Brain microvascular endothelial cell (primary cell): Measurements from ENCODE around the gene RAB34.
"Not testable (repeated sequence)": the region's sequence is repeated elsewhere in the genome, so short reads cannot be mapped to it uniquely, and the experiment has no call there.

Experiments used
- DNase-seq: peaks from one replicate; pipeline ENCODE4 v3.0.0-alpha.2; 2020
- H3K27ac ChIP-seq: fragments of 250-450 bp; sonication (Bioruptor Pico); 2 replicates; pipeline ENCODE4 v1.5.1; 2020; ENCODE audit warnings: mild to moderate bottlenecking, moderate library complexity
- H3K27me3 ChIP-seq: fragments of 250-450 bp; sonication (Bioruptor Pico); replicated peaks from 2 replicates; pipeline ENCODE4 v1.5.1; 2020; ENCODE audit warnings: mild to moderate bottlenecking
- H3K36me3 ChIP-seq: fragments of 250-450 bp; sonication (Bioruptor Pico); replicated peaks from 2 replicates; pipeline ENCODE4 v1.5.1; 2020; ENCODE audit warnings: mild to moderate bottlenecking
- H3K4me3 ChIP-seq: 2 replicates; pipeline ENCODE4 v1.5.1; 2011; ENCODE audit warnings: low read depth, mild to moderate bottlenecking, control low read depth, low read length, moderate library complexity
- in situ Hi-C: cut with HindIII; loops from 2 replicates; pipeline ENCODE4 v1.10.0; 2017; ENCODE audit warnings: low sequenced_read_pairs, low pct_ligation_motif_present
- TF ChIP-seq, protein P1 (sequence below): IDR thresholded peaks from 2 replicates; pipeline ENCODE4 v1.5.1; 2011; ENCODE audit warnings: low read depth, mild to moderate bottlenecking, moderate library complexity, low read length, control low read depth, inconsistent platforms; ENCODE audit errors: missing control alignments

The RAB34 gene

DNA sequence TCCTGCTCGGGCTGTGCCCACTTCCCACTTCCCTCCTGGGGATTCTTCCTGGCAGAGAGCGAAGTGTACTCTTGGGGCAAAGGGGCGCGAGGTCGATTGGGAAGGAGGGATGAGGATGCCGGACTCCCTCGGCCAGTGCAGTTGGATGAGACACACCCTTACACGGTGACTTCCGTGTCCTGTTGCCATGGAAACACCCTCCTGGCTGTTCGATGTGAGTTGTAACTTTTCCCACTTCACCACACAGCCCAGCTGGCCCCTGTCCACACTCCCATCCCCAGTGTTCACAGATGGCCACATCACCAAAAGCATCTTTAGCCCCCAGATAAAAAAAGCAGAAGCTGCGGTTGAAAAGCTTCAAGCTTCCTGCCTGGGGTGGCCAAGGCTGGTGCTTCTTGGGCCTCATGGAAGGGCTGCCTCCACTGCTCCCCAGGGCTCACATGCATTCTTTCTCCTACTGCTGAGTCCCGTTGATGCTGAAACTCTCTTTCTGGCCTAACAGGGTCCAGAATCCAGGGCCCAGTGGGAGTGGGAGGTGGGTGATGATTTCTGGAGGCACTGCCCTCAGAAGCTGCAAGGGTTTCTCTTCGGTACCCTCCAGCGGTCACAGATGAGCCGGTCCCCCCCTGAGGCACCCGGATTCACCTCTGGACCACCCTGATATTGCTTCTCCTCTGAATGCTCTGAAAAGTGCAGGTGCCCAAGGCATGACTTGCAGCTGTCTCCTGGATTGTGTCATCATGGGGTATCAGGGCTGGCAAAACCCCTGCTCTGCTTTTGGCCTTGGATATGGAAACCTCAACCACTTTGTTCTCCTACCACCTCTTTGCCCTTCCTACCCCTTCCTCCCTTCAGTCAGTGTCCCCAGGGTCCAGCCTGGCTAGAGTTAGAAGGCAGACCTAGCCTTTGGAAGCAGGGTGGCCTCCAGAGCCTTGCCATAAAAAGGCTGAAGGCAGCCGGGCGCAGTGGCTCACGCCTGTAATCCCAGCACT lies 24.0 kb upstream of the RAB34 start:
- in situ Hi-C loops: no loop called here
- no peak overlapping the region for H3K27ac ChIP-seq
- H3K36me3 ChIP-seq: peaks cover 7% of the 10 kb centered on the region
- no peak overlapping the region for H3K4me3 ChIP-seq
- DNase-seq: no peak
- TF ChIP-seq, protein P1, sequence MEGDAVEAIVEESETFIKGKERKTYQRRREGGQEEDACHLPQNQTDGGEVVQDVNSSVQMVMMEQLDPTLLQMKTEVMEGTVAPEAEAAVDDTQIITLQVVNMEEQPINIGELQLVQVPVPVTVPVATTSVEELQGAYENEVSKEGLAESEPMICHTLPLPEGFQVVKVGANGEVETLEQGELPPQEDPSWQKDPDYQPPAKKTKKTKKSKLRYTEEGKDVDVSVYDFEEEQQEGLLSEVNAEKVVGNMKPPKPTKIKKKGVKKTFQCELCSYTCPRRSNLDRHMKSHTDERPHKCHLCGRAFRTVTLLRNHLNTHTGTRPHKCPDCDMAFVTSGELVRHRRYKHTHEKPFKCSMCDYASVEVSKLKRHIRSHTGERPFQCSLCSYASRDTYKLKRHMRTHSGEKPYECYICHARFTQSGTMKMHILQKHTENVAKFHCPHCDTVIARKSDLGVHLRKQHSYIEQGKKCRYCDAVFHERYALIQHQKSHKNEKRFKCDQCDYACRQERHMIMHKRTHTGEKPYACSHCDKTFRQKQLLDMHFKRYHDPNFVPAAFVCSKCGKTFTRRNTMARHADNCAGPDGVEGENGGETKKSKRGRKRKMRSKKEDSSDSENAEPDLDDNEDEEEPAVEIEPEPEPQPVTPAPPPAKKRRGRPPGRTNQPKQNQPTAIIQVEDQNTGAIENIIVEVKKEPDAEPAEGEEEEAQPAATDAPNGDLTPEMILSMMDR: no peak
- H3K27me3 ChIP-seq: no peaks in the 10 kb centered on the region

DNA sequence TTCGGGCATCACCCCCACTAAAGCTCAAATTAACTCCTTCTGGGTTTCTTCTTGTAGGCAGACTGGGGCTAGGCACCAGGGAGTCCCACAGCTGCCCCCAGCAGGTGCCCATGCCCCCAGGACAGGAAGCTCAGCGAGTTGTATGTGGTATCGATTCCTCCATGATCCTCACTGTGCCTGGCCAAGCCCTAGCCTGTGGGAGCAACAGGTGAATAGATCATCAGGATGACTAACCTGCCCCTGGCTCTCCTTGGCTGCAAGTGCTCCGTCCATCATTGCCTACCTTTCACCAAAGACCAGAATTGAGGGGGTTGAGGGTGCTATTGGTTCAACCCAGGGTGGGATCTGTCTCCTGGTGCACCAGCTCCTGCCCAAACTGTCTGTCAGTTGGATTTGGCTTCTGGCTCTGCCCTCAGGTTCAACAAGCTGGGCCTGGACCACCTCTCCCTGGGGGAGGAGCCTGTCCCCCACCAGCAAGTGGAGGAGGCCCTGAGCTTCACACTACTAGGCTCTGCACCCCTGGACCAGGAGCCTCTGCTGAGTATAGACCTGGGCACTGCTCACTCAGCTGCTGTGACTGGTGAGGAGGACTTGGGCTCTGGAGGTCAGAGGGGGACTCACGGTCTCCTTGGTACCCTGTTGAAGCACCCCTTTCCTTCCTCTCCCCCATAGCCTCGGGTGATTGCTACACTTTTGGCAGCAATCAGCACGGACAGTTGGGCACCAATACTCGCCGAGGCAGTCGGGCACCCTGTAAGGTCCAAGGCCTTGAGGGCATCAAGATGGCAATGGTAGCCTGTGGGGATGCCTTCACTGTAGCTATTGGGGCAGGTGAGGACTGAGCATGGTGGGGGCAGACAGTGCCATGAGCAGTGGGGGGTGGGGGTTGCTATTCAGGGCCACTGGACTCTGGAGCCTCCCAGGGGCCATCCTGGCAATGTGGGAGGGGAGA lies 23.0 kb upstream of the RAB34 start:
- no peak overlapping the region for H3K27ac ChIP-seq
- no peak for DNase-seq
- H3K4me3 ChIP-seq: no peak overlapping the region
- no peaks in the 10 kb centered on the region for H3K27me3 ChIP-seq
- H3K36me3 ChIP-seq: no peaks in the 10 kb centered on the region
- in situ Hi-C loops: no loop called here
- TF ChIP-seq, protein P1: no peak

DNA sequence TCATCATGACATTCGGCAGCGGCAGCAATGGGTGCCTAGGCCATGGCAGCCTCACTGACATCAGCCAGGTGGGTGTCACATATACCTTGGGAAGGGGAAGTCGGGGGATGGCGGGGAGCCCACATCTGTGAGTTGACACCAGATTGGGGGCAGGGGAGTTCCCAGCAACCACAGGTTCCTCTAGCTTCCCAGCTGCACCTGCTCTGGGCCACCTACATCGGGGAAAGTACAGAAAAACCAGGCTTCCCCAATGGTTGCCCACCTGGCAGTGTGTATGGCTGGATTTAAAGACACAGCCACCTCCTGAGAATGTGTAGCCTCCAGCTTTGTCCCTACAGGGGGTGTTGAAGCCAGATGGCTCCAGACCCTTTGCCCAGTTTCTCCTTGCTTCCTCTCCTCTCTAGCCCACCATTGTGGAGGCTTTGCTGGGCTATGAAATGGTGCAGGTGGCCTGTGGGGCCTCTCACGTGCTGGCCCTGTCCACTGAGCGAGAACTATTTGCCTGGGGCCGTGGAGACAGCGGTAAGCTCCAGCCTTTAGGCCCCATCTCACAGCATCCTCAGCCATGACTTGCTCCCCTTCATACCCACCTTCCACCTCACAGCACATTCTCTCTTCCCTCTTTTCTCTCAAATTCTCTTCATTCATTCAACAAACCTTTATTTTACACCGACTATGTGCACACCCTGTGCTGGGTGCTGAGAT lies 21.2 kb upstream of the RAB34 start:
- no peak for DNase-seq
- in situ Hi-C loops: no loop called here
- TF ChIP-seq, protein P1: no peak
- Histone ChIP-seq H3K27me3 (no peaks in the 10 kb centered on the region), H3K4me3 (no peak overlapping the region), H3K36me3 (no peaks in the 10 kb centered on the region), H3K27ac (no peak overlapping the region)

DNA sequence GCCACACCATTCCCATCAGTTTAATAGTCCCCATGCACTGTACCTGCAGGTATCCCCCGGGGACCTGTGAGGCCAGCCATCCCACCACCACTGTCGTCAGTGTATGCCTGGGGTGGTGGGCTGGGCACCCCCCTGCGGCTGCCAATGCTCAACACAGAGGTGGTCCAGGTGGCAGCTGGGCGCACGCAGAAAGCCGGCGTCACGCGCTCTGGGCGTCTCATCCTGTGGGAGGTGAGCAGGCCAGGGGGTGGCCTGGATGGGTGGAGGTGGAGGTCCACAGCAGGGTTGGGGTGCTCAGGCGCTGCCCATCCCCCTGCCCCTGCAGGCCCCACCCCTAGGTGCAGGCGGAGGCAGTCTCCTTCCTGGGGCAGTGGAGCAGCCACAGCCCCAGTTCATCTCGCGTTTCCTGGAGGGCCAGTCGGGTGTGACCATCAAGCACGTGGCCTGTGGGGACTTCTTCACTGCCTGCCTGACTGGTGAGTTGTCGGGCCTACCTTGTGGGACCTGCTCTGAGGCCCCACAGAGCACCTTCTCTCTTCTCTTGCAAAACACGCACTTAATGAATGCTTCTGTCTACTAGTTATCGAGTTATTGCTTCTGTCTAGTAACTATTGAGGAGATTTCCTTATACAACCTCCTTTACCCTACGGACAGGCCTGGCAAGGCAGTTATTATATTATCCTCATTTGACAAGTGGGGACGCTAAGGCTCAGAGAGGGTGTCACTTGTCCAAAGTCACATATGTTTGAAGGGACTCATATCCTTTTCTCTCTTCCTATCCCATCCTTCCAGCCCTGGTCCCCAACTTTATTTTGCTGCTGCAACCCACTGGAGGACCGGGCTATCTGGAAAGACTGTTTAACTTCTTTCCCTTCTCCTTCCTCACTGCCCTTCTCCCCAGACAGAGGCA lies 20.4 kb upstream of the RAB34 start:
- no peak overlapping the region for H3K27ac ChIP-seq
- no peaks in the 10 kb centered on the region for H3K36me3 ChIP-seq
- in situ Hi-C loops: no loop called here
- H3K4me3 ChIP-seq: no peak overlapping the region
- no peak for DNase-seq
- H3K27me3 ChIP-seq: no peaks in the 10 kb centered on the region
- TF ChIP-seq, protein P1: no peak

DNA sequence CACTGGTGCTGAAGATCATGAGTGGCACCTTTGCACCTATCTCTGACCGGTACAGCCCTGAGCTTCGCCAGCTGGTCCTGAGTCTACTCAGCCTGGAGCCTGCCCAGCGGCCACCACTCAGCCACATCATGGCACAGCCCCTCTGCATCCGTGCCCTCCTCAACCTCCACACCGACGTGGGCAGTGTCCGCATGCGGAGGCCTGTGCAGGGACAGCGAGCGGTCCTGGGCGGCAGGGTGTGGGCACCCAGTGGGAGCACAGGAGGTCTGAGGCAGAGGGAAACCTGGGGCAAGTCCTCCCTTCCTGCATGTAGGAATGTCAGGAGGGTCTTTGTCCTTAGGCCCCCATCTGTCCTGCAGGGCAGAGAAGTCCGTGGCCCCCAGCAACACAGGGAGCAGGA lies 19.6 kb upstream of the RAB34 start:
- H3K27ac ChIP-seq: no peak overlapping the region
- in situ Hi-C loops: no loop called here
- TF ChIP-seq, protein P1: no peak

DNA sequence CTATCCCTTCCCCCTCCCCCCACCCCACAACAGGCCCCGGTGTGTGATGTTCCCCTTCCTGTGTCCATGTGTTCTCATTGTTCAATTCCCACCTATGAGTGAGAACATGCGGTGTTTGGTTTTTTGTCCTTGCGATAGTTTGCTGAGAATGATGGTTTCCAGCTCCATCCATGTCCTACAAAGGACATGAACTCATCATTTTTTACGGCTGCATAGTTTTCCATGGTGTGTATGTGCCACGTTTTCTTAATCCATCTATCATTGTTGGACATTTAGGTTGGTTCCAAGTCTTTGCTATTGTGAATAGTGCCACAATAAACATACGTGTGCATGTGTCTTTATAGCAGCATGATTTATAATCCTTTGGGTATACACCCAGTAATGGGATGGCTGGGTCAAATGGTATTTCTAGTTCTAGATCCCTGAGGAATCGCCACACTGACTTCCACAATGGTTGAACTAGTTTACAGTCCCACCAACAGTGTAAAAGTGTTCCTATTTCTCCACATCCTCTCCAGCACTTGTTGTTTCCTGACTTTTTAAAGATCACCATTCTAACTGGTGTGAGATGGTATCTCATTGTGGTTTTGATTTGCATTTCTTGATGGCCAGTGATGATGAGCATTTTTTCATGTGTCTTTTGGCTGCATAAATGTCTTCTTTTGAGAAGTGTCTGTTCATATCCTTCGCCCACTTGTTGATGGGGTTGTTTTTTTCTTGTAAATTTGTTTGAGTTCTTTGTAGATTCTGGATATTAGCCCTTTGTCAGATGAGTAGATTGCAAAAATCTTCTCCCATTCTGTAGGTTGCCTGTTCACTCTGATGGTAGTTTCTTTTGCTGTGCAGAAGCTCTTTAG lies 18.5 kb upstream of the RAB34 start:
- H3K27me3 ChIP-seq, DNase-seq, in situ Hi-C loops, H3K36me3 ChIP-seq, H3K4me3 ChIP-seq, H3K27ac ChIP-seq: not testable (repeated sequence)

More for the DNA sequence above, 19.6 kb upstream of the RAB34 start:
- Histone ChIP-seq H3K4me3 (no peak overlapping the region), H3K36me3 (no peaks in the 10 kb centered on the region), H3K27me3 (no peaks in the 10 kb centered on the region)
- DNase-seq: no peak
